HG03521 (cell line): ENCODE results near the gene ADGRG3.

ENCODE experiments used
- ATAC-seq: cut with Tn5 transposase; IDR thresholded peaks from one replicate; pipeline ENCODE4 v1.9.1; 2021; ENCODE audit warnings: mild to moderate bottlenecking, moderate library complexity; ENCODE audit not compliant: unreplicated experiment

ADGRG3 gene

GRCh38 chr16:57694725-57695679, 26.9 kb downstream of the ADGRG3 start, which contains the start of gene DRC7:
DRC7 (plus strand) TSS chr16:57694806; CDS start chr16:57697950, 3,144 bp downstream.
- ATAC-seq: no peak

- no peak for ATAC-seq
Observed at GRCh38 chr16:57695680-57696069, 27.6 kb downstream of the ADGRG3 start.

- no peak for ATAC-seq
Observed at GRCh38 chr16:57696240-57696639, 28.1 kb downstream of the ADGRG3 start.

- ATAC-seq: no peak
Observed at GRCh38 chr16:57697896-57698537, 29.9 kb downstream of the ADGRG3 start.

GRCh38 chr16:57698812-57699405, 30.8 kb downstream of the ADGRG3 start:
- no peak for ATAC-seq

GRCh38 chr16:57699481-57699880, 31.4 kb downstream of the ADGRG3 start:
- ATAC-seq: no peak

GRCh38 chr16:57699899-57700298, 31.8 kb downstream of the ADGRG3 start:
- ATAC-seq: no peak

- ATAC-seq: no peak
Observed at GRCh38 chr16:57700781-57701551, 32.9 kb downstream of the ADGRG3 start.

GRCh38 chr16:57701759-57702371, 33.8 kb downstream of the ADGRG3 start:
- ATAC-seq: no peak

- no peak for ATAC-seq
Observed at GRCh38 chr16:57703416-57704010, 35.4 kb downstream of the ADGRG3 start.

- ATAC-seq: no peak
Observed at GRCh38 chr16:57704011-57704904, 36.2 kb downstream of the ADGRG3 start.

GRCh38 chr16:57704905-57705852, 37.1 kb downstream of the ADGRG3 start:
- ATAC-seq: no peak

GRCh38 chr16:57706717-57707116, 38.6 kb downstream of the ADGRG3 start:
- ATAC-seq: no peak

- ATAC-seq: no peak
Observed at GRCh38 chr16:57707331-57707730, 39.2 kb downstream of the ADGRG3 start.

- ATAC-seq: no peak
Observed at GRCh38 chr16:57708168-57708567, 40.1 kb downstream of the ADGRG3 start.

GRCh38 chr16:57709663-57710062, 41.6 kb downstream of the ADGRG3 start:
- ATAC-seq: no peak

GRCh38 chr16:57711346-57711745, 43.2 kb downstream of the ADGRG3 start:
- ATAC-seq: no peak

GRCh38 chr16:57711993-57712392, 43.9 kb downstream of the ADGRG3 start:
- no peak for ATAC-seq
